Ramos (cell line): ENCODE measurements around the gene GPR158.
"Not testable (repeated sequence)": the region's sequence is repeated elsewhere in the genome, so short reads cannot be mapped to it uniquely, and the experiment has no call there.

Experiments
- in situ Hi-C: fragments of 300-500 bp; cut with MboI; formaldehyde crosslinking; loops from one replicate; pipeline ENCODE4 v1.14.3; 2022; ENCODE audit warnings: low sequenced_read_pairs; ENCODE audit not compliant: unreplicated experiment

Gene GPR158, protein sequence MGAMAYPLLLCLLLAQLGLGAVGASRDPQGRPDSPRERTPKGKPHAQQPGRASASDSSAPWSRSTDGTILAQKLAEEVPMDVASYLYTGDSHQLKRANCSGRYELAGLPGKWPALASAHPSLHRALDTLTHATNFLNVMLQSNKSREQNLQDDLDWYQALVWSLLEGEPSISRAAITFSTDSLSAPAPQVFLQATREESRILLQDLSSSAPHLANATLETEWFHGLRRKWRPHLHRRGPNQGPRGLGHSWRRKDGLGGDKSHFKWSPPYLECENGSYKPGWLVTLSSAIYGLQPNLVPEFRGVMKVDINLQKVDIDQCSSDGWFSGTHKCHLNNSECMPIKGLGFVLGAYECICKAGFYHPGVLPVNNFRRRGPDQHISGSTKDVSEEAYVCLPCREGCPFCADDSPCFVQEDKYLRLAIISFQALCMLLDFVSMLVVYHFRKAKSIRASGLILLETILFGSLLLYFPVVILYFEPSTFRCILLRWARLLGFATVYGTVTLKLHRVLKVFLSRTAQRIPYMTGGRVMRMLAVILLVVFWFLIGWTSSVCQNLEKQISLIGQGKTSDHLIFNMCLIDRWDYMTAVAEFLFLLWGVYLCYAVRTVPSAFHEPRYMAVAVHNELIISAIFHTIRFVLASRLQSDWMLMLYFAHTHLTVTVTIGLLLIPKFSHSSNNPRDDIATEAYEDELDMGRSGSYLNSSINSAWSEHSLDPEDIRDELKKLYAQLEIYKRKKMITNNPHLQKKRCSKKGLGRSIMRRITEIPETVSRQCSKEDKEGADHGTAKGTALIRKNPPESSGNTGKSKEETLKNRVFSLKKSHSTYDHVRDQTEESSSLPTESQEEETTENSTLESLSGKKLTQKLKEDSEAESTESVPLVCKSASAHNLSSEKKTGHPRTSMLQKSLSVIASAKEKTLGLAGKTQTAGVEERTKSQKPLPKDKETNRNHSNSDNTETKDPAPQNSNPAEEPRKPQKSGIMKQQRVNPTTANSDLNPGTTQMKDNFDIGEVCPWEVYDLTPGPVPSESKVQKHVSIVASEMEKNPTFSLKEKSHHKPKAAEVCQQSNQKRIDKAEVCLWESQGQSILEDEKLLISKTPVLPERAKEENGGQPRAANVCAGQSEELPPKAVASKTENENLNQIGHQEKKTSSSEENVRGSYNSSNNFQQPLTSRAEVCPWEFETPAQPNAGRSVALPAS (N-terminal part only)

DNA sequence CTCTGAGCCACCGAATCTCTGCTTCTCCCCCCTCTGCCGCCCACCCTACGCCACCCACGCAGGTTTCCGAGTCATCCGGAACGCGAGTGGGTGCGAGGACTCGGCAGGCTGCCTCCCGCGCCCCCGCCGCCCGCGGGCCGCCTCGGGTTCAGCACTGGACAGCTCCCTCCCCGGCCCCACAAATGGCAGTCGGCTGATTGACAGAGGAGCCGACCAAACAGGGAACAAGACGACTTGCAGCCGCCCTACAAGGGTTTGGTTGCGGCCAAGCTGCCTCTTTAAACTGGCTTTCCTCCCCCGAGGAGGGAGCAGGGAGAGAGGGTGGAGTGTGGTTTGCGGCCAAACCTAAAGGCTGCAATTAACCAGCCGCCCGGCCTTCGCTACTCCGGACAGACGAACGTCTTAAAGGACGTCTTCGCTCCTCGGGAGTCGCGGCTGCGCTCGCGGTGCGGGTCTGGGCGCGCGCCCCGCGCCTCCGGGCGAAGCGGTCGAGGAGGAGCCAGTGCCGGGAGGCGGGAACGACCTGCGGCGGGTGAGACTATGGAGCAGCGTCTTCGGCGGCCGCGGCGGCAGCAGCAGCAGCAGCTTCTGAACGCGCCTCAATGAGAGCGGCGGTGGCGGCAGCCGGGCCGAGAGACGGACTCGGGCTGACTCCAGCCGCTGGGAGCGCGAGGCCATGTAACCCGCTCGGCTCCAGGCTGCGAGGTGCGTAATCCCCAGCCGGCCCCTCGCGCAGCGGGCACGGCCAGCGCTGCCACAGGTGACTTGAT is at the start of gene GPR158:
TSS of gene GPR158 (plus strand) at position 541 of the 770 bp plus-strand sequence. CDS start 420 bp downstream, outside the sequence.
- in situ Hi-C loops = no loop called here

DNA sequence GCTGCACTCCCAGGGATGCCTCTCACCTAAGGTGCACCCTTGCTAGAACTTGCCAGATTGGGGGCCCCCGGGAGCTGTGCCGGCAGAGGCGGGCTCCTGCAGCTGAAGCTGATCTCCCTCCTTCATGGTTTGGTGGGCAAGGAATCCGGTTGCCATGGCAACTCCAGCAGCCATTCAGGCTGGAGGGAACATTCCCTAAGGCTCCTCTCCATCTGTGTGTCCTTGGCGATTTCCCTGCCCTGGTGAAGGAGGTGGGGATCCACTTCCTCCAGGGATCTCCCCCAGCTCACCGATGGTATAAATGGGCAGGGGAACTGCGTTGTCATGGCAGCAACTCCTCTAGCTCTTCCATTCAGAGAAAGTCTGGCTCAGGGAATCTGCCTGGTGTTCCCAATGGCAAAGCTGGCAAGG is 49.6 kb upstream of the GPR158 start:
- in situ Hi-C loops = no loop called here

DNA sequence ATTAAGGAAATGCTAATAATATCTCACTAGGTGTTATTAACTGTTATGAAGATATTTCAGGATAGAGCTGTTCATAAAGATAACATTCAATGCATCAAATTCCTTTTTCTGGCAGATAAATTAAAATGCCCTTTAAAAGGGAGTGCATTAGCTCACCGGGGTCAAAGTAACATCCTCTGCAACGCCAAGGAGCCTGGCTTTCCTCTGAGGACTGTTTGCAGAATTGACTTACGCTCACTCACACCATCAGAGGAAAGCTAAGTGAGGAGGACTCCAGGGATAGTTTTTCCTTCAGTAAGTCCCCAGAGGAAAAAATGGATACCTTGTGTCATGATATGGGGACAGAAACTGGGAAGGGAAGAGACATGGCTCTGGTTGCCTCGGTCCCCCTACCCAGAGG is 45.2 kb upstream of the GPR158 start:
- in situ Hi-C loops = no loop called here

DNA sequence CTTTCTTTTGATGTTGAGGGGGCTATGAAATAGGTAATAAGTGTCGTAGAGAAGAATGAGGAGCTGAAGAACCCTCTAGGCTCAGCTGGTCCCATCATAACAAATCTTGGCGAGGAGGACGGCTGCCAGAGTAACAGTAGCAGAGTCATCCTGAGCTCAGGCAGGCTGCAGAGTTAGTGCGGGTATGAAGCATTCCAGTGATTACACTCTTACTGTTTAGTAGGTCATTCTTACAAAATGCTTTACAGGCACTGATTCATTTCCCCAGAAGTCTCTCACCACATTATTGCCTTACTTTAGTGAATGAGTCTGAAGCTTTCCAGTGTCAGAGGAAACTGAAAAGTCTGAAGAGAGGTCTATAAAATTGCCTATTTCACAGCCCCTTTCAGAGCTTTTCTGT is 43.9 kb upstream of the GPR158 start:
- in situ Hi-C loops = no loop called here

- in situ Hi-C loops = no loop called here
Measured at GRCh38 chr10:25142116-25142864, 32.5 kb upstream of the GPR158 start.

DNA sequence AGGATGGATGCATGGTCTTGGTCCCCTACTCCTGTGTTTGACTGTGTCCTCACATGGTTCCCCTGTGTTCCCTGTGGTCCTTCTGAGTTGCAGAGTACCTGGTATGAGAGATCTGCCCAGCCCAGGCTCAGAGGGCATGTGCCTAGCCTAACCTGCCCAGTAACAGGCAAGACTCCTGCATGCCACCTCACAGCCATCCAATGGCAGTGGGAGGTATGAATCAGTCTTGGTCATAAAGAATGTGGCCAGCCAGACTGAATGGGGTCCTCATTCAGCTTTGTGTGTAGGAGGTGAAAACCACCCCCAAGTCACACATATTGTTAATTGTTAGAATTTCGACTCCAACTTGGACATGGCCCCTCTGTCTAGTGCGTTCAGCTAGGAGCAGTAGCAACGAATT is 17.2 kb upstream of the GPR158 start:
- in situ Hi-C loops = no loop called here

DNA sequence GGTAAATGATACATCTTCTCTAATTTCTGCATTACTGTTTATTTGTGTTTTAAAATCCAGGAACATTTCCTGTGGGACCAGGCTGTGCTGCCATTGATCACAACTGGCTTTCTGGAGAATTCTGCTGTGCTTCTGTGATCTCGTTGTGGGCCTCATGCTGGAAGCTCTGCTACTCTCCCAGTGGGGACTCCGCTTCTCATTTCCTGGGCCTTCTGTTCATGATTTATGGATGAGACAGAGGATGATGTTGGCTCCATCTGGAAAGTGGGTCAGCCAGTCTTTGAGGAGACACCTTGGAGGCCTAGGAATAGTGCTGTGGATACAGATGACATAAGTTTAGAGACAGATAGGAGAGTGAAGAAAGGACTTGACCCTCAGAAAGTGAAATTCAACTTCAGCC is 15.2 kb upstream of the GPR158 start:
- in situ Hi-C loops = no loop called here

- in situ Hi-C loops = no loop called here
Measured at GRCh38 chr10:25162391-25162790, 12.4 kb upstream of the GPR158 start.

GRCh38 chr10:25163464-25163863 is 11.3 kb upstream of the GPR158 start:
- in situ Hi-C loops = not testable (repeated sequence)

DNA sequence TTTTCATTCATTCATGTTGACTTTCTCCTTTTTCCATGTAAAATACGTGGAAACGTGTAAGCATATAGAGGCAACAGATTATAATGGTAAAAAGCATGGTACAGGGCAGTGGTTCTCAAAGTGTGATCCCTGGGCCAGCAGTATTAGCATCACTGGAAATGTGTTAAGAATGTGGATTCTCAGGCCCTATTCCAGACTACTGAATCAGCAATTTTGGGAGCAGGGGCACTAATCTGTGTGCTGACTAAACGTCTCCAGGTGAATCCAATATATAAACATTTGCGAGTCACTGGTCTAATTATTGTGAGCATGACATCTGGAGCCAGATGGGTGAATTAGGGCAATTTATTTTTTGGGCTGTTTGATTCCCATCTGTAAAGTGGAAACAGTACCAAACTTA is 5.1 kb upstream of the GPR158 start:
- in situ Hi-C loops = no loop called here

DNA sequence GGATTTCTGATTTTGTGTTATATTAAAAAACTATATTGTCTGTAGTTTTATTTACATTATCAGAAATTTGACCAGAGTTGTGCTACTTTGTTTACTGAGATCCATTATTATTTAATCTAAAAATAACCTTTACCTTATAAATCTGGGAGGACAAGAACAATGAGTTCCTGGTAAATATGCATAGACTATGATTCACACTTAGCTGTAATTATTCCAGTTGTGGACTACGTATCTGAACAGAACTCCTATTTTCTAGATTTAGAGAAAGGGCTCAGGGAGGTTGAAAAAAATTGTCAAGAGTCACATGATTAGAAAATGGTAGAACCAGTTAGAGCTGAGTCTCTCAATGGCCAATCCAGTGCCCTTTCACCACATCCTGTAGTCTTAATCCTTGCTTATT is 4.2 kb upstream of the GPR158 start:
- in situ Hi-C loops = no loop called here

GRCh38 chr10:25175527-25176420 is 973 bp downstream of the GPR158 start:
- in situ Hi-C loops = no loop called here

DNA sequence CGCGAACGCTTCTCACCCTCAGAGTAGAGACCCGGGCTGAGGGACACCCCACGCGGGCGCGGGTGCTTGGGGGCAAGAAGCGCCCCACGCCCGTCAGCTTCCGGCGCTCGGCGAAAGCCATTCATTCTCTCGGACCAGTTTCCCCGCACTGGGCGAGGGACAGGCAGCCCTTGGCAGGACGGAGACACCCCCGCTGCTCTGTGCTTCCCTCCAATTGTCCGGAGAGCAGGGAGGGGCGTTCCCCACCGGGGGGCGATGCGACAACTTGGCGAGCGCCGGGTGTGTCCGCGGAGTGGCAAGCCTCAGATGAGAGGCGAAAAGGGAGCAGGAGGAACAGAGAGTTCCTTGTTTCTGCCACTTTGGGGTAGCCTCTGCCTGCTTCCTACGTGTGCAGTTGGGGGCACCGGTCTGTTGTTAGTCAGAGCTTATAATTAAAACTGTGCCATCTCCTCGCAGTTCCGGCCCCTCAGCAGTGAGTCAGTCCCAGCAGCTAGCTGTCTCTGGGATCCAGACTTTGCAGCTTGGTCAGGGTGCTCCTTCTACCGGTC is 1.7 kb downstream of the GPR158 start:
- in situ Hi-C loops = no loop called here

DNA sequence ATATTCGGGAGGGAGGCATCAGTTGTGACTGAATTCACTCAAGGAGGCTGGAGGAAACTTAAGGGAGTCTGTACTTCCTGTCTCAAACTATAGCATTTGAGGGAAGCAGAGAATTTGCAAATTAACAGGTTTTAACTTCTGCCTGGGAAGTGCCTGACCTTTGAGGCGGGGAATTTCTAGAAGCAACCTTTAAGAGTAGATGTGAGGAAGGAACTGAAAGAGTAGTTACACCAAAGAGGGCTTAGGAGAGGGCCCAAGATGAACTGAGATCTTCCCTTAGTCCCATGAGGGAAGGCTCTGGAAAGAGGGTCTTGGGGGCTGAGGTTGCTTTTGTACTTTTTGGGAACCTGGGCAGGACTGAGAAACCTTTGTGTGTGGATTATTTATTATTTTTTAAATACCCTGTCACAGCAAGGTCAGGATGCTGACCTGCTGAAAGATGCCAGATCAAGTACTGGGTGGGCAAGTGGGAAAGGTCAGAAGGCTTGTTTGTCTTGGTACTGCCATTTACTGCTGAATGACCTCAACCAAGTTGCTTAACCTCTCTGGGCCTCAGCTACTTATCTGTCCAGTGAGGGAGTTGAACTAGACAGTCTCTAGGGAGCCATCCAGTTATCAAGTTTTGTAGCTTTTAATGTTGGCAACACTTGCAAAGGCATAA is 2.4 kb downstream of the GPR158 start:
- in situ Hi-C loops = no loop called here

DNA sequence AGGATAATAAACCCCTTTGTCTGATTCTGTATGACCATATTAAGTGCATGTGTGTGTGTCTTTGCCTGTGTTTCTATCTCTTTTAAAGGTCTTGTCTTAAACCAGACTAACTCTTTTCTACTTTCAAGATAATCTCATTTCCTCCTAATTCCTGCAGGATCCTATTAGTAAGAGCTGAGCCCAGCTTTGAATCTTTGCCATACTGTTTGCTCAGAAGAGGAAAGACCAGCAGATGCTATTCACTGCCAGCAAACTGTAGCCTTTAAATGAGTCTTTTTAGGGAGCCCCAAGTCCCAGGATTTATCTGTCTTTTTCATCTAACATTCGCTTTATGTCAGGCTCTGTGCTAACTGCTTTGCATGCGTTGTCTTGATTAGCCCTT is 2.9 kb downstream of the GPR158 start:
- in situ Hi-C loops = no loop called here

GRCh38 chr10:25178411-25178810 is 3.6 kb downstream of the GPR158 start:
- in situ Hi-C loops = no loop called here

DNA sequence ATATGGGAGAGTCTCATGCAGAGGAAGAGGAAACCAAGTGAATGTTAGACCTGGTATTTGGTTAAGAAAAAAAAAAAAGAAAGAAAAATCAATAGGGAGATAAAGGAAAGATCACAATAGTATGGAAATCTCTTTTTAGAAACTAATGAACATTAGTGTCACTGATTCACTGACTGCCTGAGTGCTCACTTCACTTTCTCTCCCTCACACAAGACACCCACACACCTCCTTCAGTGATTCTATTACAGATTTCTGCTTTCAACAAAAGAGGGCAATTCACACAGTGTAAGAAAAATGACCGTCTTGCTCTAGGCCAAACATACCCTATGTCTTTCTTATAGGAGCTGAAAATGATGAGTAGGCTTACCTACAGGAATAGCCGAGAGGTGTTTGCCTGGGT is 6.0 kb downstream of the GPR158 start:
- in situ Hi-C loops = no loop called here

DNA sequence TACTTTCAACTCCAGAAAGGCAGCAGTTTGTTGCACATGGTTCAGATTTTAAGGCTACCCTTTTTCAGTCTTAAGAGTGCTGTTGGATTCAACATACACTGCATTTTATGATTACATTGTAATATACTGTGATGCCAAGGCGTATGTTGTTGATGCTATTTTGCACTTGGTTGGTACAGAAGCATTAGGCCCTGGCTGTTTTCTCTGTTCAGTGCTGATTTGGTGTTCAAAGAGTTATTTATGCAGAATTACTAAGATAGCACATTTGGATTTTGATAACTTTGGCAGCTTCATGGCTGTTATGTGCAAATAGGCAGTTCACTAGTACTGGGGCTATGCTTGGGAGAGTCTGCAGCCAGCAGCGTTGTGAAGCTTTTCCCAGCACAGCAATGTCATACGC is 7.8 kb downstream of the GPR158 start:
- in situ Hi-C loops = no loop called here
